Measurements from ENCODE around the gene ZBTB40. TPM values are rescaled to one million over a fixed set of nuclear protein-coding genes. Genes with fewer than 3 reads are reported as not detected.

The ZBTB40 gene
- polyA plus RNA-seq, 3 donors = 1.1 to 17.8 (median 1.3) TPM

GRCh38 chr1:22522221-22522743 lies 70.6 kb downstream of the ZBTB40 start:
- H3K4me1 ChIP-seq (ENCODE audit: control insufficient read depth in 1 of 2, insufficient read depth in 2 of 2, low read length in 2 of 2) = no peaks in the 10 kb centered on the region
- intact Hi-C loops (cut with micrococcal nuclease) = no loop called here
- H3K4me3 ChIP-seq (replicated peaks in 1 of 3; ENCODE audit: low read depth in 2 of 3, low read length in 3 of 3) = no peak overlapping the region
- WGBS (ENCODE audit: insufficient coverage) = 100% methylated on average over 3 of the region's 7 CpGs
- TF ChIP-seq CTCF (IDR thresholded peaks at IDR 0.05) = no peak
- H4K20me1 ChIP-seq (ENCODE audit: insufficient read depth, low read length) = no peaks in the 10 kb centered on the region
- H3K9ac ChIP-seq (ENCODE audit: insufficient read depth, low read length, poor library complexity, severe bottlenecking) = no peak overlapping the region
- H3K27ac ChIP-seq (ENCODE audit: low read depth in 1 of 2, low read length in 2 of 2) = no peak overlapping the region
- no peak for DNase-seq
- Mint-ChIP-seq H3K36me3 (peaks cover 92 to 98% of the 10 kb centered on the region in 2 donors), H3K27me3 (ENCODE audit: low read depth in 3 of 3) (no peaks in the 10 kb centered on the region), H3K4me3 (no peak overlapping the region), H3K27ac (no peak overlapping the region), H3K4me1 (peaks cover 2% of the 10 kb centered on the region), H3K9me3 (no peaks in the 10 kb centered on the region)
- H2AFZ ChIP-seq (ENCODE audit: insufficient read depth, low read depth, low read length, poor library complexity, severe bottlenecking) = no peak overlapping the region
- H3K79me2 ChIP-seq (ENCODE audit: insufficient read depth, low read length) = no peaks in the 10 kb centered on the region
- H3K9me3 ChIP-seq (replicated peaks in 1 of 2; ENCODE audit: control insufficient read depth in 1 of 2, insufficient read depth in 1 of 2, low read length in 2 of 2) = no peaks in the 10 kb centered on the region
- H3K4me2 ChIP-seq (replicated peaks; ENCODE audit: extremely low read depth, low read length, poor library complexity, severe bottlenecking) = no peak overlapping the region
- H3K27me3 ChIP-seq (ENCODE audit: control insufficient read depth in 2 of 2, insufficient read depth in 2 of 2, low read length in 2 of 2) = no peaks in the 10 kb centered on the region
- peaks cover 85 to 98% of the 10 kb centered on the region in 2 donors for H3K36me3 ChIP-seq (replicated peaks in 1 of 2; ENCODE audit: control insufficient read depth in 1 of 2, insufficient read depth in 2 of 2, low read length in 2 of 2)

- H3K36me3 Mint-ChIP-seq = peaks cover 90 to 97% of the 10 kb centered on the region in 2 donors
- H2AFZ ChIP-seq (ENCODE audit: insufficient read depth, low read depth, low read length, poor library complexity, severe bottlenecking) = no peak overlapping the region
- no peak overlapping the region for H3K4me3 Mint-ChIP-seq
Measured at GRCh38 chr1:22524481-22524880, 72.8 kb downstream of the ZBTB40 start.

More at GRCh38 chr1:22524481-22524880, 72.8 kb downstream of the ZBTB40 start:
- Mint-ChIP-seq H3K27me3 (ENCODE audit: low read depth in 3 of 3) (no peaks in the 10 kb centered on the region), H3K4me1 (peaks cover 2% of the 10 kb centered on the region), H3K9me3 (no peaks in the 10 kb centered on the region), H3K27ac (peak overlapping the region in 1 of 7 donors; percentile 21)
- no peak for DNase-seq
- no peak overlapping the region for H3K4me3 ChIP-seq (replicated peaks in 1 of 3; ENCODE audit: low read depth in 2 of 3, low read length in 3 of 3)
- H3K79me2 ChIP-seq (ENCODE audit: insufficient read depth, low read length) = no peaks in the 10 kb centered on the region
- H3K27me3 ChIP-seq (ENCODE audit: control insufficient read depth in 2 of 2, insufficient read depth in 2 of 2, low read length in 2 of 2) = no peaks in the 10 kb centered on the region
- H3K36me3 ChIP-seq (replicated peaks in 1 of 2; ENCODE audit: control insufficient read depth in 1 of 2, insufficient read depth in 2 of 2, low read length in 2 of 2) = peaks cover 72 to 98% of the 10 kb centered on the region in 2 donors
- H3K27ac ChIP-seq (ENCODE audit: low read depth in 1 of 2, low read length in 2 of 2) = no peak overlapping the region
- no peaks in the 10 kb centered on the region for H3K4me1 ChIP-seq (ENCODE audit: control insufficient read depth in 1 of 2, insufficient read depth in 2 of 2, low read length in 2 of 2)
- no peak overlapping the region for H3K4me2 ChIP-seq (replicated peaks; ENCODE audit: extremely low read depth, low read length, poor library complexity, severe bottlenecking)
- intact Hi-C loops (cut with micrococcal nuclease) = no loop called here
- no peak overlapping the region for H3K9ac ChIP-seq (ENCODE audit: insufficient read depth, low read length, poor library complexity, severe bottlenecking)
- no peaks in the 10 kb centered on the region for H3K9me3 ChIP-seq (replicated peaks in 1 of 2; ENCODE audit: control insufficient read depth in 1 of 2, insufficient read depth in 1 of 2, low read length in 2 of 2)
- WGBS (ENCODE audit: insufficient coverage) = 78% methylated on average over 3 of the region's 5 CpGs
- H4K20me1 ChIP-seq (ENCODE audit: insufficient read depth, low read length) = no peaks in the 10 kb centered on the region
- TF ChIP-seq CTCF (IDR thresholded peaks at IDR 0.05) = no peak
